ENCODE measurements around the gene TCP11L2. TPM values are rescaled to one million over a fixed set of nuclear protein-coding genes. Genes with fewer than 3 reads are reported as not detected.

The TCP11L2 gene
- total RNA-seq, 1 experiment from 2014 or later: 7.7 TPM

GRCh38 chr12:106281804-106282203 lies 20.7 kb upstream of the TCP11L2 start:
- no peak for DNase-seq
- Mint-ChIP-seq H3K9me3 (ENCODE audit: unreplicated experiment) (peaks cover 12% of the 10 kb centered on the region), H3K27me3 (ENCODE audit: insufficient read depth, unreplicated experiment) (no peaks in the 10 kb centered on the region), H3K4me3 (ENCODE audit: unreplicated experiment) (no peak overlapping the region), H3K36me3 (ENCODE audit: insufficient read depth, unreplicated experiment) (no peaks in the 10 kb centered on the region), H3K4me1 (ENCODE audit: low read depth, unreplicated experiment) (peaks cover 45% of the 10 kb centered on the region), H3K27ac (ENCODE audit: unreplicated experiment) (peak overlapping the region; percentile 35)
- intact Hi-C loops (cut with micrococcal nuclease; ENCODE audit: unreplicated experiment): loop anchor here (1.0 to 5.0 kb wide), 4 partner anchors 33 to 862 kb away; partner anchors contain the start of genes CKAP4 and POLR3B
- Histone ChIP-seq H3K9me3 (no peaks in the 10 kb centered on the region), H3K36me3 (ENCODE audit: control insufficient read depth, insufficient read depth, low read length) (no peaks in the 10 kb centered on the region), H3K4me3 (ENCODE audit: low read depth, low read length) (no peak overlapping the region), H3K27me3 (replicated peaks; ENCODE audit: control insufficient read depth, insufficient read depth, low read length) (no peaks in the 10 kb centered on the region), H3K4me1 (peaks cover 41% of the 10 kb centered on the region)
- no peak for TF ChIP-seq CTCF (IDR thresholded peaks at IDR 0.05; ENCODE audit: insufficient read depth in 1 of 2, low read depth in 1 of 2, low read length in 1 of 2, severe bottlenecking in 1 of 2, unreplicated experiment in 1 of 2)
- CTCF ChIA-PET: interaction anchor here (0.7 to 2.2 kb wide), 12 partner anchors 12 to 944 kb away, joined by 3 to 44 read pairs (median 5); partner anchors contain the start of gene POLR3B
- POLR2A ChIA-PET: interaction anchor here (0.6 to 1.5 kb wide), 3 partner anchors 25 to 76 kb away, joined by 3 to 8 read pairs (median 3); partner anchors contain the start of gene POLR3B
- BruUV-seq (replicated peaks): no TSS peak

GRCh38 chr12:106282457-106283097 lies 20.0 kb upstream of the TCP11L2 start:
- POLR2A ChIA-PET: interaction anchor here (0.6 to 1.5 kb wide), 3 partner anchors 24 to 75 kb away, joined by 3 to 8 read pairs (median 3); partner anchors contain the start of gene POLR3B
- Mint-ChIP-seq H3K9me3 (ENCODE audit: unreplicated experiment) (peaks cover 9% of the 10 kb centered on the region), H3K27me3 (ENCODE audit: insufficient read depth, unreplicated experiment) (no peaks in the 10 kb centered on the region), H3K4me3 (ENCODE audit: unreplicated experiment) (no peak overlapping the region), H3K4me1 (ENCODE audit: low read depth, unreplicated experiment) (peaks cover 39% of the 10 kb centered on the region), H3K27ac (ENCODE audit: unreplicated experiment) (peak overlapping the region; percentile 35), H3K36me3 (ENCODE audit: insufficient read depth, unreplicated experiment) (no peaks in the 10 kb centered on the region)
- DNase-seq: peak; percentile 70 to 73
- Histone ChIP-seq H3K27me3 (replicated peaks; ENCODE audit: control insufficient read depth, insufficient read depth, low read length) (no peaks in the 10 kb centered on the region), H3K4me1 (peaks cover 34% of the 10 kb centered on the region), H3K36me3 (ENCODE audit: control insufficient read depth, insufficient read depth, low read length) (no peaks in the 10 kb centered on the region), H3K9me3 (no peaks in the 10 kb centered on the region), H3K4me3 (ENCODE audit: low read depth, low read length) (no peak overlapping the region)
- peak; percentile 68 to 88 for TF ChIP-seq CTCF (IDR thresholded peaks at IDR 0.05; ENCODE audit: insufficient read depth in 1 of 2, low read depth in 1 of 2, low read length in 1 of 2, severe bottlenecking in 1 of 2, unreplicated experiment in 1 of 2)
- CTCF ChIA-PET: interaction anchor here (0.6 to 2.2 kb wide), 14 partner anchors 13 to 862 kb away, joined by 3 to 44 read pairs (median 4); partner anchors contain the start of gene POLR3B
- intact Hi-C loops (cut with micrococcal nuclease; ENCODE audit: unreplicated experiment): loop anchor here (1.0 to 5.0 kb wide), 4 partner anchors 34 to 862 kb away; partner anchors contain the start of genes CKAP4 and POLR3B
- BruUV-seq (replicated peaks): no TSS peak

- H3K27me3 ChIP-seq (replicated peaks; ENCODE audit: control insufficient read depth, insufficient read depth, low read length): no peaks in the 10 kb centered on the region
- intact Hi-C loops (cut with micrococcal nuclease; ENCODE audit: unreplicated experiment): loop anchor here (5.0 kb wide), 1 partner anchor 73 kb away; the partner anchor contains the start of gene POLR3B
- DNase-seq: no peak
- H3K4me3 ChIP-seq (ENCODE audit: low read depth, low read length): no peak overlapping the region
- H3K4me3 Mint-ChIP-seq (ENCODE audit: unreplicated experiment): no peak overlapping the region
- POLR2A ChIA-PET: interaction anchor here (1.0 kb wide), 1 partner anchor 74 kb away, joined by 4 read pairs; no protein-coding TSS in a partner anchor
- H3K9me3 Mint-ChIP-seq (ENCODE audit: unreplicated experiment): no peaks in the 10 kb centered on the region
- H3K27me3 Mint-ChIP-seq (ENCODE audit: insufficient read depth, unreplicated experiment): no peaks in the 10 kb centered on the region
- CTCF ChIA-PET: no interaction called here
- no peaks in the 10 kb centered on the region for H3K36me3 ChIP-seq (ENCODE audit: control insufficient read depth, insufficient read depth, low read length)
- peaks cover 49% of the 10 kb centered on the region for H3K4me1 ChIP-seq
- BruUV-seq (replicated peaks): no TSS peak
- H3K4me1 Mint-ChIP-seq (ENCODE audit: low read depth, unreplicated experiment): peaks cover 37% of the 10 kb centered on the region
- TF ChIP-seq CTCF (IDR thresholded peaks at IDR 0.05; ENCODE audit: insufficient read depth in 1 of 2, low read depth in 1 of 2, low read length in 1 of 2, severe bottlenecking in 1 of 2, unreplicated experiment in 1 of 2): no peak
- H3K36me3 Mint-ChIP-seq (ENCODE audit: insufficient read depth, unreplicated experiment): no peaks in the 10 kb centered on the region
- no peaks in the 10 kb centered on the region for H3K9me3 ChIP-seq
- no peak overlapping the region for H3K27ac Mint-ChIP-seq (ENCODE audit: unreplicated experiment)
Measured at GRCh38 chr12:106284358-106285105, 18.0 kb upstream of the TCP11L2 start.

Data from Caco-2 (cell line).